ENCODE data around the gene LGALS3.

DNA sequence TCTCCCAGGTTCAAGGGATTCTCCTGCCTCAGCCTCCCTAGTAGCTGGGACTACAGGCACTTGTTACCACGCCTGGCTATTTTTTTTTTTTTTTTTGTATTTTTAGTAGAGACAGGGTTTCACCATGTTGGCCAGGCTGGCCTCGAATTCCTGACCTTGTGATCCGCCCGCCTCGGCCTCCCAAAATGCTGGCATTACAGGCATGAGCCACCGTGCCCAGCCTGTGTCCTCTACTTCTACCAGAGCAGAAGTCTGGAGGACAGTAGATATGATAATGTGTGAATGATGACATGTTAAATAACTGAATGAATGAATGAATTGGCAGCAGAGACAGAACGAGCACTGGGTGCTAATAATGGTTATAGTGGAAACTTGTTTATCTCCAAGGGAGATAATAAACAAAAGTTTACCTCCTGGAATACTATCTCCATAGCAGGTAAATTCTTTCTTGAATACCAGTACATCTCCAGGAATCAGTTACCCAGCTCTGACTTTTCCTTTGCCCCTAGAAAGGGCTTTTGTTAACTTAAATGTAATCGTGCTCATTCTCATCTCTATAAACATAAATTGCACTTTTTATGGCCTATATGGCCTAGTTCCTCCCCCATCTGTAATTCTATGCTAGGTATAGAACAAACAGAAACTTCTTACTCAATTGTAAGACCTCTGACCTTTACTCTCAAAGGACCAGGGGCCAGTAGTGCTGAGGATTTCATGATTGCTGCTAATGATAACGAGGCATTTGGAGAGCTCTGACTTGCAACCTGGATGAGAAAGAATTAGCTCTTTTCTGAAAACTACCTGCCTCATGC is 7.2 kb upstream of the LGALS3 start:
- TF ChIP-seq CTCF (IDR thresholded peaks at IDR 0.05): no peak
- no peak for TF ChIP-seq POLR2A (IDR thresholded peaks at IDR 0.05)
